Stimulated activated CD8-positive, alpha-beta memory T cell treated with anti-CD3 and anti-CD28 coated beads, Interleukin-4, amount 100 ng/mL, for 48 hours (primary cell): ENCODE data around the gene ARHGAP30.
"Not testable (repeated sequence)": the region's sequence is repeated elsewhere in the genome, so short reads cannot be mapped to it uniquely, and the experiment has no call there.

ENCODE experiments used
- DNase-seq: peaks from one replicate; pipeline ENCODE4 v3.0.0-alpha.2; 2020

ARHGAP30 gene

GRCh38 chr1:161070761-161071160 lies 1.1 kb upstream of the ARHGAP30 start:
- no peak for DNase-seq

GRCh38 chr1:161069241-161069640 lies 450 bp downstream of the ARHGAP30 start:
- DNase-seq = peak; percentile 47

DNA sequence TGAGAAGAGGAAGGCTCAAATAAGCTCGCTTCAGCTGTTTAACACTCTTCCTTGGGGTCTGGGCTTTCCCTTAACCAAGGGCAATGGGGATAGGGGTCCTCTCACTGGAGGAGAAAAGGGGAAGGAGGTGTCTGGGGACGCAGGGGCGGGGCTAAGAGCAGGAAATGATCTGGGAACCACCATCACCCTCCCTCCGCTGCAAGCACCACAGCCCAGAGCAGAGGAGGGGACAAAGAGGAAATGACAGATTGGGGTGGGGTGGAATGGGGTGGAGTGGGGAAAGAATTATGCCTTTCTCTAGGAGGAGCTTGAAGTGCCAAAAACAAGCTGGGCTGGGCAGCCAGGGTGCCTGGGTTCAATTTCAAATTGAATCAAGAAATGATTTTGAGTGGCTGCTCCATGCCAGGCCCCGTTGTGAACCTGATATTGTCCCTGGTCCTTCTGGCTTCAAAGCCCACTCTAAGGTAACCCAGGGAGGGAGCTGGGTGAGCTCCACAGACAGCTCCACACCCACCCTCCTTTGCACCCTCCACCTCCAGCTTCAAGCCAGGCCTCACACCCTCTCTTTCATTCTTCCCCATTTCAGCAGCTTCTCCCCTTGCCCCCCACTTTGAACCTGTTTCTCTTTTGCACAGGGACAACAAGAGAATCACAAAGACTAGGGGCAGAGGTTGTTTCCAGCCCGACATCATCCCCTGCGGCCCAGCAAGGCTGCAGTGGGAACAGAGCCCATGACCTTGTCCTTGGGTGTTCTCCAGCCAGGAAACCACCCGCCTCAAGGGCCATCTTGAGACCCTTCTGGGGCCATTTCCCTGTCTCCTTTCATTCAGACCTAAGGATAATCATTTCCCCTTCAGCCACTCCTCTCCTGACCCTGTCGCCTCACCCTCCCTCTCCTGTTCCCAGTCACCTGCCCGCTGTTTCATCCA lies 1.1 kb downstream of the ARHGAP30 start:
- peak; percentile 88 for DNase-seq

GRCh38 chr1:161066694-161067093 lies 3.0 kb downstream of the ARHGAP30 start:
- DNase-seq = peak; percentile 37

DNA sequence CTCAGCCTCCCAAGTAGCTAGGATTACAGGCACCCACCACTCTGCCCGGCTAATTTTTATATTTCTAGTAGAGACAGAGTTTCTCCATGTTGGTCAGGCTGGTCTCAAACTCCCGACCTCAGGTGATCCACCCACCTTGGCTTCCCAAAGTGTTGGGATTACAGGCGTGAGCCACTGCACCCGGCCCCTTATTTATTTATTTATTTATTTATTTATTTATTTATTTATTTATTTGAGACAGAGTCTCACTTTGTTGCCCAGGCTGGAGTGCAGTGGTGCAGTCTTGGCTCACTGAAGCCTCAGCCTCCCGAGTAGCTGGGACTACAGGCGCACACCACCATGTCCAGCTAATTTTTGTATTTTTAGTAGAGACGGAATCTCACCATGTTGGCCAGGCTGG lies 4.0 kb downstream of the ARHGAP30 start:
- DNase-seq = not testable (repeated sequence)

- DNase-seq = not testable (repeated sequence)
Observed at GRCh38 chr1:161063936-161064335, 5.8 kb downstream of the ARHGAP30 start.

- DNase-seq = no peak
Observed at GRCh38 chr1:161061419-161061818, 8.3 kb downstream of the ARHGAP30 start.

DNA sequence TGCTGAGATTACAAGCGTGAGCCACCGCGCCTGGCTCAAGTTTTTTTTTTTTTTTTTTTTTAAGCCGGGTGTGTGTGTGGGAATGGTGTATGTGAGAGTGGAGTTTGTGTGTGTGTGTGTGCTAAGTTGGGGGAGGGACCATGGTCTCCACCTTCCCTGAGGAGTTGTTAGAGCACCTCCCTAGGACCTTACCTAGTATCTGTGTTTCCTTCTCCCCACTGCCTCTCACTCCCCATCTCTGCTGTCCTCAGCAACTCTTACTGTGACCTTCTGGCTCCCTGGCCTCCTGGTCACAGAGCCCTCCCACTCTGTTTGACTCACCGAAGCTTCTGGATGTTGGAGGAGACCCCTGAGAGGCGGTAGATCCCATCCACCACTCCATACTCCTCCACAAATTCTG lies 10.4 kb downstream of the ARHGAP30 start:
- DNase-seq = no peak

GRCh38 chr1:161054805-161055204 lies 14.9 kb downstream of the ARHGAP30 start:
- no peak for DNase-seq

DNA sequence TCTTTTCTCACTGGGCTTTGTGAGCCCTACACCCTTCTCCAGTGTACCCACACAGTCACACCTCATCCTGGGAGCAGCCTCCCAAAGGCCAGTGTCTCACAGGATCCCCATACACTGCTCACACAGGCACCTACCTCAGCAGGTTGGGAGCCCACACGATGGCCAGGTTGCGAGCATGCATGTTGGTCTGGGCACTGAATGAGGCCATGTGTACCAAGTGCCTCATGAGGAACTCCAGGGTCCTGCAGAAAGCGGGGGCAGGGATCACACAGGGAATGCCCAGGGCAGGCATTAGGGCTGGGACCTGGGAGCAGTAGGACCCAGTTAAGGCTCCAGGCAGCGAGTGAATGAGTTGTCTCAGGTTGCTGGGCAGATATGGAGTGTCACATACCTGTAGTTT lies 15.5 kb downstream of the ARHGAP30 start:
- no peak for DNase-seq

DNA sequence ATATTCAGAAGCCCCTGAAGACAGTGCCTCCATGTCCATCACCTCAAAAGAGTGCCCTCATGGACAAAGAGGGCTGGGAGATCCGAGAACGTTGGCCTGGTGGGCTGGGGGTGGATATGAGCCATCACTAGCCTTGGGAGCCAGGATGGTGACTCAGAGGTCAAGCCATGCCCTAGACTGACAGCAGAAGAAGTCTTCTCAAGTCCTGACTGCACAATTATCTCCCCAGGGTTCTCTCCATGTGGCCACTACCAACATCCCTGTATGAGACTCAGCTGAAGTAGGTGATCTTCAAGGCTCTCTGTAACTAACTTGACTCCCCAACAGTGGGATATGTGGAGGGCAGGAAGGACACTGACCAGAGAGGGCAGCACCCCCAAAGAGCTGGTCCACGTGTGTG lies 16.8 kb downstream of the ARHGAP30 start:
- DNase-seq = no peak

DNA sequence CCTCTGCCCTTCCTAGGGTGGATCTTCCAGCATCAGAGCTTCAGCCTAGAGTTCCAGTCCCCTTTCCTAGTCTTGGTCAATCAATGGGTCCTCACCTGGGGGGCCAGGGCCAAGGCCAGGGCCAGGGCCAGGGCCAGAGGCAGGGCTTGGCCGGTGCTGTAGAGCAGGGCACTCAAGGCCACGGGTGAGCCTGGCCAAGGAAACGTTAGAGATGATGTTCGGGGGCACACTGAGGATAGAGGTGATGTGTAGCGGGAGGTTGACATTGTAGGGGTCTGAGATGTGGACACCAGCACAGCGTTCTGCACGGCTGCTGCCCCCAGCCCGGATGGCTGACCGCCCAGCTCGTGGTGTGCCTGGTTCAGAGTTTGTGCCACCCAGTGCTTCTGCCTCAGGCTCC lies 18.5 kb downstream of the ARHGAP30 start:
- DNase-seq = no peak

DNA sequence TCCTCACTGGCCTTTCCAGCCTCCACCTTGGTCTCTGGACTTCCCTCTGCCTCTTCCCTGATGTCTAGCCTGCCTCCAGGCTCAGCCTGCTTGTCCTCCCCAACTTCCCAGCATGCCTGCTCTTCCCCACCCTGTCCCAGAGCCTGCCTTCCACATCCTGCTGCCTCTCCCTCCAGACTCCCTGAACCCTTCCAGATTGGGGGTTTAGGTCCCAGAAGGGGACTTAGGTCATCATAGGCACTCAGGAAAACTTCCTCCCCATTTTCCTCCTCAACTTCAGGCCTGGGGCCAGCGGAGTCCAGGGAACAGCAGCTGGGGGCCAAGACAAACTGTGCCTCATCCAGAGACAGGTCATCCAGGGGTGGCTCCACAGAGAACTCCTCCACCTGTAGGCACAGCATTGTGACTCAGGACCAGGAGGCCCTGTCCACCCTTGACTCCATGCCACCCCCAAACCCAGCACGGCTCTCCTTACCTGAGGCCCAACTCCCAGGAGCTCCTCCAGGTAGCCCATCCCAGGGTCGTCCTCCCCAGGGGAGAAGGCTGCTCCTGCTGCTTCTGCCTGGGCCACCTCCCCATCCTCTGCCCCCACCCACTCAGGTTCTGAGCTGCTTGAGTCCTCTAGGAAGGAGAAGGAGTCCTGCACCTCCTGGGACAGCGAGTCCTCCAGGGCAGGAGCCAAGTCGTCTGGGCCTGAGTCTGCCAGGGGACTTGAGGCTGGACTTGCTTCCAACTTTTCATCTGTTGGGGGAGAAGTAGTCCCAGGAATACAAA lies 20.6 kb downstream of the ARHGAP30 start:
- DNase-seq = no peak

- DNase-seq = no peak
Observed at GRCh38 chr1:161047436-161048420, 22.0 kb downstream of the ARHGAP30 start.

GRCh38 chr1:161046605-161047228 lies 23.0 kb downstream of the ARHGAP30 start:
- no peak for DNase-seq

DNA sequence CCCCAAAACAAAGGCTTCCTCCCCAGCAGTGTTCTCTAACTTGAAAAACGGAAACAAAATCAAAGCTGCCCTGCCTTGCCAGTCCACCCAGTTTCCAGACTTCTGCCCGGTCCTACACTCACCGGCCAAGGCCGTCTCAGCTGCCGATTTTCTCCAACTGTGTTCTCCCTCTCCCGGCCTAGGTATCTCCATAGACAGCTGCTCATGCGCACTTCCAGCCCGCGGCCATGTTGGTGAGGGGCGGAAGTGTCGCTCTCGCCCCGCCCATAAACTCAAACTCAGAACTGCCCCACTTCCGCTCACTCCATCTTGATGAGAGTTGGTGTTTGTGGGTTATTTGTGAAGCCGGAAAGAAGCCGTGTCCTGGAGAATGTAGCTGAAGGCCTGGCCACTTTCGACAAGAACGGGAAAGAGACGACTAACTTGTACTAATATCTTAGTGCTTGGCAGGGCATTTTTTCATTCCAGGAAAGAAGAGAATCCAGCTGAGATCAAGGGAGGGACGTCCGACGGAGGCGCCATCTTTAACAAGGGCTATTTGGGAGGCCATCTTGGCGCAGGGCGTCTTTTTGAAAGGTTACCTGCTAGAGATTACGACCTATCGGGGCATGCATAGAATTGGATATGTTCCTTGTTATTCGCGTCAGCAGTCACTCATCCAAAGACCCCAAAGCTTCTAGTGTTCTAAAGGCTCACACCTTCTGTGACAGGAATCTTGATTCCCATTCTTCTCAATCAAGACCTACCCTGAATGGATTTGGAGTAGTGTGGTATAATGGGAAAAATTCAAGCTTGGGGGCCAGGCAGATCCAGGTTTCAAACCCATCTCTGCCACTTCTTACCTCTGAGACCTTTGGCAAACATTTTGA lies 23.7 kb downstream of the ARHGAP30 start, which contains the start of gene USF1:
Gene USF1, minus strand, starts transcription at position 242 of the 869 bp plus-strand sequence. CDS start 2,702 bp downstream, outside the sequence.
- DNase-seq = peak; percentile 94

DNA sequence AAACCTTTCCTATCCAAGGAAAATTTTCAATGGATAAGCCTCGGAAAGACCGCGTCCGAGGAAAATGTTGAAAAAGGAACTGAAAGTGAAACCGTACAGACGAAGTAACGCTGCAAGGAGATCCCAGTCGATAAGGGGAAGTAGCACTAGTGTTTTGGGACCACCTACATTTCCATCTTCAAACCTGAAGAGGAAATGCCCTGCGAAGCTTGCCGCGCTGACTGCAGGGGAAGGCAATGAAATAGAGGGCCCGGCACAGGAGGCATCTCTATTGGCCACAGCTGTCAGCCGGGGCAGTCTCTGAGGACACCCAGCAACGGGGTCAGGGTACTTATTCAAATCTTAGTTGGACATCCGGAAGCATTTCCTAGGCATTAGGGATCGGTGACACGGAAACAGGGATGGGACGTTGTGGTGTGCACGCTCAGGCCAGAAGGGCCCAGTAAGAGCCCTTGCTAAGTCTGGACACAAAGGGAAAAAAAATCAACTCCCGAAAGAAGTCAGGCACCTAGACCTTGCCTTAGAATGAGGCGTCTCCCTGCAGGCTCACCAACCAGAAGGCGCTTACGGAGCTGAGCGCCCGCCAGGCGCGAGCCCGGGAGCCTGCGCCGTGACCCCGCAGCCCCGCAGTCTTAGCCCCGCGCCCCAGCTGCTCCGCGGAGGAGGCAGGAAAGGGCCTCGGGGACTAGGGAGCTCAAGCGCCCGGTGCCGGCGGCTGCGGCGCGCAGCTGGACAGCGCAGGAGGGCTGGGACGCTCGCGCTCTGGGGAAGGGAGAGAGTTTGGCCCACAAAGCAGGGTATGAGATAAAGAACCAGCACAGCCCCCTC lies 24.6 kb downstream of the ARHGAP30 start:
- DNase-seq = peak; percentile 77

DNA sequence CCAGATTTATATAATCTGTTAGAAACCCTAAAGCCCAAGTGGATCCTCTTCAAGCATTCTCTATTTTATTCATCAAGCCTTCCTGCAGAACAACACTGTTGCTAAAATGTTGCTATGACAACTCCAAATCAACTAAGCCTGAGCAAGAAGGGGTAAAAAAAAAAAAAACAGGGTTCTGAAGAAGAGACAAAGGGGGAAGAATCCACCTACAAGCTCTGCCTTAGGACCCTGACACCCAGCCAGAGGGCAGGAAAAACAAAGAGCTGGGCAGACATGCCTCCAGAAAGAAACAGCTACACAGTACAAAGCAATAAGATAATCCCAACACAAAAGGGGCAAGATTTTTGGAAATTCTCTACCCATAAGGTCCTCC lies 25.2 kb downstream of the ARHGAP30 start:
- no peak for DNase-seq

DNA sequence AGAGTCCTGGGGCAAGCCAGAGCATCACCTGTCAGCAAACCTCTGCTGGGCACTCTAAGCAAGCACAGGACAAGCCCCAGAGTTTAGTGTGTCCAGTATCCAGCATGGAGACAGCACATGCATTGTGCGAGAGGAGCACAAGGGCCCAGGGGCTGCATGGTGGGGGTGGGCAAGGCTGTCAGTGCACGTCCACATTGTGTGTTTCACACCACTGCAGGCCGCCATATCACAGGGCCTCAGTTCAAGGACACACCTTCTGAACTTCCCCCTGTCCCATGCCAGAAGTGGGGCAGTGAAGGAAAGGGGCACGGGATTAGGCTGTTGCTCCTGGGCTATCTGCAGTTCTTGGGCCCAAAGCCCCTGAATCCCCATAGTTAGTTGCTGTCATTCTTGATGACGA lies 30.1 kb downstream of the ARHGAP30 start:
- no peak for DNase-seq

DNA sequence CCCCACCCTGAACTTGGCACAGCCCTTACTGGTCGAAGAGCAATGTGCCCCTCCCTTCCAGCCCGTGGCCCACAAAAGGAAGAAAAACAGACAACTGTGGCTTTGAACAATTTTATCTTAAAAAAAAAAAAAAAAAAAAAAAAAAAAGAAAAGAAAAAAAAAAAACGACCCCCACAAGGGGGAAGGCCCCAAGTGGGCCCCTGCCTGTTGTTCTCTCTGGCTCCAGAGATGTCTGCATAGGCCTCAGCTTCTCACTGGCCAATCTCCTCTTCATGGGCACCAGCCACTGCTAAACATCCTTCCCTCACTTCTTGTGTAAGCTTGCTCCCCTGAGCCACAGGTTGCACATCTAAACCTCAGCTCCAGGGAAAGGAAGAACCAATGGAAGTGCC lies 30.5 kb downstream of the ARHGAP30 start:
- DNase-seq = no peak
